Stimulated activated naive CD4-positive, alpha-beta T cell treated with Interleukin-2 at 50 U/mL for 16 hours (primary cell): ENCODE results near the gene PTRH2.
"Not testable (repeated sequence)": the region's sequence is repeated elsewhere in the genome, so short reads cannot be mapped to it uniquely, and the experiment has no call there.

Experiments
- DNase-seq: peaks from one replicate; lab custom pipeline; 2025; lab: John Stamatoyannopoulos, UW

The PTRH2 gene

DNA sequence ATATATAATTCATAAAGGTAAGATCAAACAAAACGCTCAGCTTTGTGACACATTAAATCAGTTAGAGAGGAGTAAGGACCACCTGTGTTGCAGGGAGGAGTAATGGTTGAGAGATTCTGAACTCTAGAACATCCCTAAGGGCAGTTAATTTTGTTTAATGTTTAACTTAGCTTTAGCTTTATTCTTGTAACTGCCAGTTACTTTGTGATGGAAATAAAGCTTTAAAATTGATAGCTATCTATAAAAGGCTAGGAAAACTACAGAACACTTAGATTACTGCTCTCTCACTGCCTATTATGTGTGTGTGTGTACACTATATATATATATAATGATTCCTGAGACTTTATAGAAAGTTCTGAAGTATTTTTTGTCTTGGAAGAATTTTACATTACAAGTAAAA is 37.8 kb downstream of the PTRH2 start:
- DNase-seq = no peak

- no peak for DNase-seq
Measured at GRCh38 chr17:59668816-59669215, 38.4 kb downstream of the PTRH2 start.

DNA sequence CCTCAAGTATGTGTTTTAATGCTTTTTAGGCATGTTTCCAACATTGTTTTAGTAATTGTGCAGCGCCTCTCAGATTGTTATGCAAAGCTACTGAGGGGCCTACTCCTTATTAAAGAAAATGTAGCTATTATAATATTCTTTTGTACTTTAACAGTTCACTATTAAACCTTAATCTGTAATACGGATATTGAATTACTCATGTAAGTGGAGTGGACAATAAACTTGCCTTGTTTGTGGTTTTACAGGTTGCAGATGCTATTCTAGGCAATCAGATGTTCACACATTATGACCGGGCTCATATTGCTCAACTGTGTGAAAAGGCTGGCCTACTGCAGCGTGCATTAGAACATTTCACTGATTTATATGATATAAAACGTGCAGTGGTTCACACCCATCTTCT is 41.0 kb downstream of the PTRH2 start:
- no peak for DNase-seq

DNA sequence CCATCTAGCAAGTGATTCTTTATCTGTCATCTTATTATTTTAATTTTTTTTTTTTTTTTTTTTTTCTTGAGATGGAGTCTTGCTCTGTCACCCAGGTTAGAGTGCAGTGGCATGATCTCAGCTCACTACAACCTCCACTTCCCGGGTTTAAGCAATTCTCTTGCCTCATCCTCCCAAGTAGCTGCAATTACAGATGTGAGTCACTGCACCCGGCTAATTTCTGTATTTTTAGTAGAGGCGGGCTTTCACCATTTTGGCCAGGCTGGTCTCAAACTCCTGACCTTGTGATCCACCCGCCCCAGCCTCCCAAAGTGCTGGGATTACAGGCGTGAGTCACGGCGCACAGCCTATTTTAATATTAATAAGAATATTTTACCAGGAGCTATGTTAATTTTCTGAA is 50.6 kb downstream of the PTRH2 start:
- DNase-seq = not testable (repeated sequence)

- DNase-seq = no peak
Measured at GRCh38 chr17:59652119-59652518, 55.1 kb downstream of the PTRH2 start.

- no peak for DNase-seq
Measured at GRCh38 chr17:59651346-59651745, 55.9 kb downstream of the PTRH2 start.

DNA sequence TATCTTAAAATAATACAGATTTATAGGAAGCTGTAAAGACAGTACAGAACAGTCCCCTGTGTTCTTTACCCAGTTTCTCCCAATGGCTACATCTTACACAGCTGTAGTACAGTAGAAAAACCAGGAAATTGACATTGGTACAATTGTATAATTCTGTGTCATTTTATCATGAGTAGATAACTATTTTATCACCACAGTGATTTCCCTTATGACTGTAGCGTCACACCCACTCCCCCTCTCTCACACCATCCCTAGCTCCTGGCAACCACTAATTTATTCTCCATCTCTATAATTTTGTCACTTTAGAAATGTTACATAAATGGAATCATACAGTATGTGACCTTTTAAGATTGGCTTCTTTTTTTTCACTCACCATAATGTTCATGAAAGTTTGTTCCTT is 56.6 kb downstream of the PTRH2 start:
- DNase-seq = no peak

- DNase-seq = no peak
Measured at GRCh38 chr17:59649886-59650285, 57.3 kb downstream of the PTRH2 start.
